BLaER1 (cell line): ENCODE data around the gene C1orf159.
A peak's percentile ranks its signal among the peaks of the same experiment; 100 is the strongest.

Experiments
- H3K27ac ChIP-seq: shearing (Covaris generic); formaldehyde crosslinking; 2 replicates; pipeline ENCODE4 v1.8.1; 2022
- H3K27me3 ChIP-seq: shearing (Covaris generic); formaldehyde crosslinking; 2 replicates; pipeline ENCODE4 v1.8.1; 2022
- H3K36me3 ChIP-seq: shearing (Covaris generic); formaldehyde crosslinking; 2 replicates; pipeline ENCODE4 v1.8.1; 2022
- H3K4me1 ChIP-seq: shearing (Covaris generic); formaldehyde crosslinking; 2 replicates; pipeline ENCODE4 v1.8.1; 2022
- H3K4me2 ChIP-seq: shearing (Covaris generic); formaldehyde crosslinking; 2 replicates; pipeline ENCODE4 v1.8.1; 2022
- H3K4me3 ChIP-seq: shearing (Covaris generic); formaldehyde crosslinking; 2 replicates; pipeline ENCODE4 v1.8.1; 2022
- H3K9ac ChIP-seq: shearing (Covaris generic); formaldehyde crosslinking; 2 replicates; pipeline ENCODE4 v1.8.1; 2022
- H3K9me3 ChIP-seq: shearing (Covaris generic); formaldehyde crosslinking; 2 replicates; pipeline ENCODE4 v1.8.1; 2022
- H4K20me1 ChIP-seq: shearing (Covaris generic); formaldehyde crosslinking; 2 replicates; pipeline ENCODE4 v1.8.1; 2022
- Cebpa-rat ChIP-seq: shearing (Covaris generic); IDR thresholded peaks from 2 replicates; pipeline ENCODE4 v1.8.1; 2022

The C1orf159 gene

GRCh38 chr1:1088801-1089680 lies 26.8 kb downstream of the C1orf159 start:
- peak overlapping the region; percentile 84 for H3K27ac ChIP-seq

GRCh38 chr1:1088029-1088800 lies 27.7 kb downstream of the C1orf159 start:
- no peak overlapping the region; the same call in 1 of the 2 replicates for H3K4me3 ChIP-seq
- peaks cover 32% of the 10 kb centered on the region for H4K20me1 ChIP-seq

More at GRCh38 chr1:1088801-1089680, 26.8 kb downstream of the C1orf159 start:
- Histone ChIP-seq H3K4me3 (peak overlapping the region; percentile 59), H4K20me1 (peaks cover 41% of the 10 kb centered on the region), H3K4me2 (peak overlapping the region; percentile 94), H3K36me3 (peaks cover 11% of the 10 kb centered on the region), H3K9me3 (no peaks in the 10 kb centered on the region), H3K4me1 (peaks cover 96% of the 10 kb centered on the region), H3K9ac (peak overlapping the region; percentile 77), H3K27me3 (no peaks in the 10 kb centered on the region)
- TF ChIP-seq Cebpa-rat = no peak

GRCh38 chr1:1087351-1088028 lies 28.4 kb downstream of the C1orf159 start:
- Histone ChIP-seq H3K9me3 (no peaks in the 10 kb centered on the region), H4K20me1 (peaks cover 25% of the 10 kb centered on the region), H3K4me3 (peak overlapping the region; percentile 57), H3K4me2 (peak overlapping the region; percentile 95), H3K27me3 (no peaks in the 10 kb centered on the region), H3K9ac (peak overlapping the region; percentile 79), H3K36me3 (peaks cover 25% of the 10 kb centered on the region), H3K27ac (peak overlapping the region; percentile 86), H3K4me1 (peaks cover 96% of the 10 kb centered on the region)
- TF ChIP-seq Cebpa-rat = no peak

More at GRCh38 chr1:1088029-1088800, 27.7 kb downstream of the C1orf159 start:
- Histone ChIP-seq H3K27ac (peak overlapping the region; percentile 86), H3K27me3 (no peaks in the 10 kb centered on the region), H3K9me3 (no peaks in the 10 kb centered on the region), H3K4me1 (peaks cover 96% of the 10 kb centered on the region), H3K4me2 (peak overlapping the region; percentile 95), H3K36me3 (peaks cover 19% of the 10 kb centered on the region), H3K9ac (peak overlapping the region; percentile 79)
- no peak for TF ChIP-seq Cebpa-rat

- Histone ChIP-seq H3K36me3 (peaks cover 25% of the 10 kb centered on the region), H3K9me3 (no peaks in the 10 kb centered on the region), H3K4me2 (peak overlapping the region; percentile 95), H4K20me1 (peaks cover 19% of the 10 kb centered on the region), H3K4me1 (peaks cover 96% of the 10 kb centered on the region), H3K4me3 (peak overlapping the region; percentile 57), H3K27me3 (no peaks in the 10 kb centered on the region), H3K27ac (peak overlapping the region; percentile 86), H3K9ac (peak overlapping the region; percentile 79)
- TF ChIP-seq Cebpa-rat = no peak
These were observed 29.0 kb downstream of the C1orf159 start for GRCh38 chr1:1086911-1087341.

GRCh38 chr1:1085911-1086841 lies 29.7 kb downstream of the C1orf159 start:
- no peak for TF ChIP-seq Cebpa-rat
- peaks cover 98% of the 10 kb centered on the region for H3K4me1 ChIP-seq
- peaks cover 25% of the 10 kb centered on the region for H3K36me3 ChIP-seq
- peak overlapping the region; percentile 79 for H3K9ac ChIP-seq
- H3K4me3 ChIP-seq = peak overlapping the region; percentile 57
- H4K20me1 ChIP-seq = peaks cover 16% of the 10 kb centered on the region; the same call in 1 of the 2 replicates
- H3K4me2 ChIP-seq = peak overlapping the region; percentile 95
- no peaks in the 10 kb centered on the region for H3K9me3 ChIP-seq
- H3K27ac ChIP-seq = peak overlapping the region; percentile 86
- no peaks in the 10 kb centered on the region for H3K27me3 ChIP-seq

- Histone ChIP-seq H3K27ac (peak overlapping the region; percentile 86), H3K4me2 (peak overlapping the region; percentile 95), H3K27me3 (no peaks in the 10 kb centered on the region), H3K9me3 (no peaks in the 10 kb centered on the region), H3K4me1 (peaks cover 94% of the 10 kb centered on the region), H3K9ac (peak overlapping the region; percentile 79), H3K36me3 (peaks cover 25% of the 10 kb centered on the region), H4K20me1 (peaks cover 8% of the 10 kb centered on the region; the same call in 1 of the 2 replicates), H3K4me3 (peak overlapping the region; percentile 57)
- no peak for TF ChIP-seq Cebpa-rat
These were observed 30.6 kb downstream of the C1orf159 start for GRCh38 chr1:1085171-1085841.

DNA sequence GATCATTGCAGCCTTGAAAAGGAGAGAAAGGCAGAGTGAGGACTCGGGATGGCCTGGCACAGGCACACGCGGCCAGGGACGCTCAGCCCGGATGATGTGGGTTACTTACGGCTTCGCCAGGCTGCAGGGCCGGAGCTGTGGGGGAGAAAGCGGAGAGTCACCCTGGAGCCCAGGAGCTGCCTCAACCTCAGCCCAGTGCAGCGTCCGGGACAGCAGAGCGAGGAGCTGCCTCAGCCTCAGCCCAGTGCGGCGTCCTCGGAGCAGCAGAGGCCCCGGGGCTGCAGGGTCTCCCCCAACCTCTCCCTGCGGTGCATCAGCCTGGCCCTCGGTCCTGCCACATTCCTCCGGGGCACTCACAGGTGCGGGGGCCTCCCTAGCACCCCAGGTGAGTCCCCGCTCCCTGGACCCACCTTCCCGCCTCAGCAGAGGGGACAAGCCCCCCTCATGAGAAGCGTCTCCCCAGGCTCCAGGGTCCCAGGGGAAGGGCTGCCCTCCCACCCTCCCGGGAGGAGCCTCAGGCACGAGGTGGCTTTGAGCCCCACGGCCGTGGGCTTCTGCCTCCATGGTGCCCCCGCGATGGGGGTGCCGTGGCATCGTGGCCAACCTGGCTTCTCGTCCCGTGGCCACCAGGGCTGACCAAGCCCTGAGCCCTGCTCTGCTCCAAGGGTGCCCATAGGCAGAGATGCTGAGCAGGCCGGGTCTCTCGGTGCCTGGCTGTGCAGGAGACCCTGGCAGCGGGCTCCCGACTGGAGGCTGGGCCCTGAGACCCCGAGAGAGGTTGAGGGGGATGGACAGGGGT lies 31.3 kb downstream of the C1orf159 start:
- no peak for TF ChIP-seq Cebpa-rat
- H3K4me2 ChIP-seq = peak overlapping the region; percentile 95
- H3K27me3 ChIP-seq = no peaks in the 10 kb centered on the region; the same call in 1 of the 2 replicates
- H3K9ac ChIP-seq = peak overlapping the region; percentile 79
- peaks cover 94% of the 10 kb centered on the region for H3K4me1 ChIP-seq
- H3K27ac ChIP-seq = peak overlapping the region; percentile 86
- no peak overlapping the region for H3K4me3 ChIP-seq
- H4K20me1 ChIP-seq = peaks cover under 1% of the 10 kb centered on the region; the same call in 1 of the 2 replicates
- no peaks in the 10 kb centered on the region for H3K9me3 ChIP-seq
- H3K36me3 ChIP-seq = peaks cover 25% of the 10 kb centered on the region
